Type B pancreatic cell (in vitro differentiated cells): ENCODE data around the gene OTOS. TPM values are rescaled to one million over a fixed set of nuclear protein-coding genes. Genes with fewer than 3 reads are reported as not detected.

ENCODE experiments used
- DNase-seq: peaks from one replicate; pipeline ENCODE4 v3.0.0; 2021; ENCODE audit warnings: mixed read lengths; ENCODE audit not compliant: unreplicated experiment; ENCODE audit errors: extremely low spot score
- H3K27ac Mint-ChIP-seq: 2 replicates; pipeline ENCODE4 v1.8.0; 2021; ENCODE audit warnings: mild to moderate bottlenecking, mixed read lengths
- H3K27me3 Mint-ChIP-seq: 2 replicates; pipeline ENCODE4 v1.8.0; 2021; ENCODE audit warnings: mixed read lengths
- H3K36me3 Mint-ChIP-seq: 2 replicates; pipeline ENCODE4 v1.8.0; 2021; ENCODE audit warnings: mixed read lengths
- H3K4me1 Mint-ChIP-seq: one replicate; pipeline ENCODE4 v1.8.0; 2021; ENCODE audit warnings: mixed read lengths; ENCODE audit not compliant: unreplicated experiment
- H3K4me3 Mint-ChIP-seq: 2 replicates; pipeline ENCODE4 v1.8.0; 2021; ENCODE audit warnings: mild to moderate bottlenecking, mixed read lengths
- H3K9me3 Mint-ChIP-seq: 2 replicates; pipeline ENCODE4 v1.8.0; 2021; ENCODE audit warnings: mixed read lengths
- total RNA-seq: library from RNA; stranded (reverse); gene quantifications from 2 replicates; pipeline ENCODE4 v1.2.1, GENCODE V29; 2021; ENCODE audit warnings: low replicate concordance
- TF ChIP-seq, protein P1 (sequence below): fragments of 200-600 bp; sonication (generic); conservative IDR thresholded peaks from 2 replicates; pipeline ENCODE4 v1.5.0; 2021; ENCODE audit warnings: antibody characterized with exemption, mild to moderate bottlenecking

OTOS gene
- total RNA-seq, 1 donor from 2014 or later = not detected

DNA sequence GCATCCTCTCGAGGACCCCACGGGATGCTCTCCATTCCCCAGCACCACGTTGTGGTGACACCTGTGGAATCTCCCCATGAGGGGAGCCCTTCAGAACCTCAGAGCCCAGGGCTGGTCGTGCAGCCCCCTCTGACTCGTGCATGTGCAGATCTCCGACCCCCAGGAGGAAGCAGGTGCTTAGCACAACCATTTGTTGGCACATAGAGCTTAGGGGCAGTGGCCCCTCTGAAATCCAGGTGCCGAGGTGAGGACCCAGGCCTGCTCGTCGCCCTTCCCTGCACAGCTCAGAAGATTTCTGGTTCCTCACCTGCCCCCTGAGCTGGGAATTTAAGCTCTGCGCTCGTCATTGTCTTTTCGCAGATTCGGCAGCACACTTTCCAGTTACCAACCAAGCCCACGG is 1.3 kb upstream of the OTOS start:
- DNase-seq = no peak
- Mint-ChIP-seq H3K27ac (no peak overlapping the region), H3K36me3 (no peaks in the 10 kb centered on the region), H3K27me3 (peaks cover 25% of the 10 kb centered on the region), H3K4me3 (no peak overlapping the region), H3K4me1 (no peaks in the 10 kb centered on the region), H3K9me3 (no peaks in the 10 kb centered on the region)
- TF ChIP-seq, protein P1, sequence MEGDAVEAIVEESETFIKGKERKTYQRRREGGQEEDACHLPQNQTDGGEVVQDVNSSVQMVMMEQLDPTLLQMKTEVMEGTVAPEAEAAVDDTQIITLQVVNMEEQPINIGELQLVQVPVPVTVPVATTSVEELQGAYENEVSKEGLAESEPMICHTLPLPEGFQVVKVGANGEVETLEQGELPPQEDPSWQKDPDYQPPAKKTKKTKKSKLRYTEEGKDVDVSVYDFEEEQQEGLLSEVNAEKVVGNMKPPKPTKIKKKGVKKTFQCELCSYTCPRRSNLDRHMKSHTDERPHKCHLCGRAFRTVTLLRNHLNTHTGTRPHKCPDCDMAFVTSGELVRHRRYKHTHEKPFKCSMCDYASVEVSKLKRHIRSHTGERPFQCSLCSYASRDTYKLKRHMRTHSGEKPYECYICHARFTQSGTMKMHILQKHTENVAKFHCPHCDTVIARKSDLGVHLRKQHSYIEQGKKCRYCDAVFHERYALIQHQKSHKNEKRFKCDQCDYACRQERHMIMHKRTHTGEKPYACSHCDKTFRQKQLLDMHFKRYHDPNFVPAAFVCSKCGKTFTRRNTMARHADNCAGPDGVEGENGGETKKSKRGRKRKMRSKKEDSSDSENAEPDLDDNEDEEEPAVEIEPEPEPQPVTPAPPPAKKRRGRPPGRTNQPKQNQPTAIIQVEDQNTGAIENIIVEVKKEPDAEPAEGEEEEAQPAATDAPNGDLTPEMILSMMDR = no peak

DNA sequence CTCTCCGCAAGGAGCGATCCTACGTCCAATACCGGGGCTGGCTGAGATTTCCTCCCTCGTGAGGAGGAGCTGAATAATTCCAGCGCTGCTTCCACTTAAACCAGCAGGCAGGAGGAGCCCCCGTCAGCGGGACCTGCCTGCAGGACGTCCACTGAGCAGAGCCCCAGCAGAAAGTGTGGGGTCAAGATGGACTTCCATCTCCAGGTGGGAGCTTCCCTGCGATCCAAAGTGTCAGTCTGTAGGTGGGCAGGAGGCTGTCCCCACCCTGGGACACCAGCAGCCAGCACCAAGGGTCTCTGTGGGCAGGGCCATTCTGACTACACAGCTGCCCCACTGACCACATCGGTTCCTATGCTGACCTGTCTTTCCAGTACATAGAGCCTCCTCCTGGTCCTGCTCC is 462 bp upstream of the OTOS start:
- no peak overlapping the region for H3K4me3 Mint-ChIP-seq
- H3K4me1 Mint-ChIP-seq = no peaks in the 10 kb centered on the region
- no peaks in the 10 kb centered on the region for H3K36me3 Mint-ChIP-seq
- DNase-seq = no peak
- no peaks in the 10 kb centered on the region for H3K9me3 Mint-ChIP-seq
- peaks cover 25% of the 10 kb centered on the region for H3K27me3 Mint-ChIP-seq
- H3K27ac Mint-ChIP-seq = no peak overlapping the region
- TF ChIP-seq, protein P1 = no peak

DNA sequence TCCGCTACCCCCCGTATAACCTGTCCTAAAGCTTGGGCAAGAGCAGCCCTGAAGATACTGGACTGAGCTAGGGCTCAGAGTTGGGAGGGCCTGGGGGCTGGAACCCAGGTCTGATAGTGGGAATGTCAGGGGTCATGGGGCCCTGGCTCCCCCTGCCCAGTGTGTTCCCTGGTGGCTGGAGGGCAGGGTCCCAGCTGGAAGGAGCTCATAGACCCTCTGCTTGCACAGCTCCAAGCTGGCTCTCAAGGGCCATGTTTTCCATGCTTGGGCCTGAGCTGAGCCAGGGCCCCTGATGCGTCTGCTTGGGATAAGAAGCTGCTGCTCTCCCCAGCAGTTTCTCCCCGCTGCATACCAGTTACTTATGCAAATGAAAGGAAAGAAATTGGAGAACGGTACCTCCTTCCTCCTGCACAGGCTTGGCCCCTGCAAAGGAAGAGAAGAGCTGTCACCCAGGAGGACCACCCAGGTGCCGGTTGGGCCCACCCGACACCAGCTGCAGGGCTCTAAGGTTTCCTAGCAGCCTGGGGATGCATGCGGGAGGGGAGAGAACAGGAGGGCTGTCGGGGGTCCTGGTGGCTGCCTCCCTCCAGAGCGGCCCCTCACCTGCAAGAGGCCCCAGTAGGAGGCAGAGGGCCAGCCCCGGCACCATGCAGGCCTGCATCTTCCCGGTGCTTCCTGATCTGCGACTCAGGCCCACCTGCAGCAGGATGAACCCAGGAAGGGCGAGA is 628 bp downstream of the OTOS start:
- DNase-seq = peak; percentile 25
- Mint-ChIP-seq H3K9me3 (no peaks in the 10 kb centered on the region), H3K4me3 (no peak overlapping the region), H3K27ac (no peak overlapping the region), H3K36me3 (peaks cover 3% of the 10 kb centered on the region), H3K4me1 (peaks cover 8% of the 10 kb centered on the region), H3K27me3 (peaks cover 25% of the 10 kb centered on the region)
- TF ChIP-seq, protein P1 = no peak

DNA sequence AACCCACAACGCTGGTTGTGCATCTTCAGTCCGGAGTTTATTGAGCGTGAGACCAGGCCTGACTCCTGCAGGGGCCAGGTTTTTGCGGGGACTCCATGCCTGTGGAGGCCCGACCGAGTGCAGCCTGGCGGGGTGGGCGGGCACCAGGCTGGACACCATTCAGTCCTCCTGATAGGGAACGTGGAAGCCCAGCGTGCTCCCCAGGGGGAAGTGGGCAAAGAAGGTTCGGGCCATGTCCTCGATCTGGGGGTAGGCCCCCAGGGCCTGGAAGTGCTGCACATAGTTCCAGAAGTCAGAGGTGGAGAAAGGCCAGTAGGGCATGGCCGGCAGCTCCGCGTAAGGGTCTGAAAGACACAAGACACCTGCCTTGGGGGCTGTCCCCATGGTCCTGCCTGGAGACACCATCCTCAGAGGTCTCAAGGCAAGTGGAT is 1.4 kb downstream of the OTOS start:
- peak; percentile 58 for DNase-seq
- Mint-ChIP-seq H3K4me1 (peaks cover 13% of the 10 kb centered on the region), H3K36me3 (peaks cover 3% of the 10 kb centered on the region), H3K9me3 (no peaks in the 10 kb centered on the region), H3K4me3 (no peak overlapping the region), H3K27ac (no peak overlapping the region), H3K27me3 (peaks cover 25% of the 10 kb centered on the region)
- TF ChIP-seq, protein P1 = no peak

DNA sequence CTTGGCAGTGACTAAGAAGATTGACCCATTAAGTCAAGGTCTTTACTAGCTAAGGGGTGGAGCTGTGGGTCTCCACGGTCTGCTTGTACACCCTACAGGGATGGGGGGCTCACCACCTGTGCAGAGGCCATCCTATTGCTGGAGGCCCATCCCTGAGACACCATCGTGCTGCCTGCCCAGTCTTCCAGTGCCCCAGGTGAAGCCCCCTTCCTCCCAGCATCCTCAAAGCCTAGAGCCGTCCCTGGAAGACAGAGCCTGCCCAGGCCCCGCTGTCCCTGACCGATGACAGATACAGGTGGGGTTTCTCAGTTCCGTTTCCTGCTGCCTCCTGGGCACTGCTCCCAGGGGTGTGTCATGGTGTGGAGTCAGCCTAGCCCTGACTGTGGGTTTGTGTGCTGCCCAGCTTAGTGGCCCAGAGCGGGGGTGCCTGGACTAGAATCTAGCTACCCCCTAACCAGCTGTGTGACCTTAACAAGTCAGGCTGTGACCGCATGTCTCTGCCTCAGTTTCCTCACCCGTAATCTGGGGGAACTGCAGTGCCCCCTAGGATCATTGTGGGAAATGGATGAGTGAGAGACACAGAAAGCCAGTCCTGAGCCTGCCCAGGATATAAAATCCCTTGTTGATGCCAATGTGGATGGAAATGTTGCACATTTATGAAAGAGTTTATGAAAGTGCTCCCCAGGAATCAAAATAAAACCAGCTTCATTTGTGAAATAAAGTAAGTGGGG is 2.0 kb downstream of the OTOS start:
- peaks cover 3% of the 10 kb centered on the region for H3K36me3 Mint-ChIP-seq
- peak overlapping the region; percentile 64 for H3K4me3 Mint-ChIP-seq
- DNase-seq = peak; percentile 59
- no peak overlapping the region for H3K27ac Mint-ChIP-seq
- TF ChIP-seq, protein P1 = no peak
- peaks cover 22% of the 10 kb centered on the region for H3K27me3 Mint-ChIP-seq
- no peaks in the 10 kb centered on the region for H3K9me3 Mint-ChIP-seq
- peaks cover 13% of the 10 kb centered on the region for H3K4me1 Mint-ChIP-seq
